ENCODE data around the gene MBD5. TPM values are rescaled to one million over a fixed set of nuclear protein-coding genes. Genes with fewer than 3 reads are reported as not detected.

MBD5 gene
- total and polyA plus RNA-seq, 3 donors from 2014 or later: 29.0 to 60.3 (median 55.4) TPM

- Histone ChIP-seq H3K4me1 (no peaks in the 10 kb centered on the region), H3K36me3 (ENCODE audit: low read depth, missing control alignments) (no peaks in the 10 kb centered on the region), H3K4me3 (no peak overlapping the region), H3K27me3 (no peaks in the 10 kb centered on the region), H3K27ac (no peak overlapping the region), H3K9me3 (no peaks in the 10 kb centered on the region)
- intact Hi-C loops (cut with DNase I; ENCODE audit: low total_unique reads): no loop called here
- DNase-seq: no peak
- TF ChIP-seq CTCF (IDR thresholded peaks at IDR 0.05) (no peak), POLR2A (IDR thresholded peaks at IDR 0.05) (no peak)
Measured at GRCh38 chr2:148167241-148167766, 146.4 kb downstream of the MBD5 start.

GRCh38 chr2:148167855-148168254 lies 147.0 kb downstream of the MBD5 start:
- no peak for TF ChIP-seq CTCF (IDR thresholded peaks at IDR 0.05)
- Histone ChIP-seq H3K27me3 (no peaks in the 10 kb centered on the region), H3K4me1 (no peaks in the 10 kb centered on the region), H3K4me3 (no peak overlapping the region), H3K9me3 (no peaks in the 10 kb centered on the region), H3K36me3 (ENCODE audit: low read depth, missing control alignments) (no peaks in the 10 kb centered on the region), H3K27ac (no peak overlapping the region)
- intact Hi-C loops (cut with DNase I; ENCODE audit: low total_unique reads): no loop called here
- 92 to 95% methylated on average over 1 of the region's 1 CpG for whole genome bisulfite sequencing, 2 donors
- DNase-seq: no peak

- no peak for DNase-seq
- WGBS, 2 donors: 84 to 87% methylated on average over 4 to 6 of the region's 6 CpGs
- intact Hi-C loops (cut with DNase I; ENCODE audit: low total_unique reads): no loop called here
- no peak overlapping the region for H3K4me3 ChIP-seq
- no peaks in the 10 kb centered on the region for H3K4me1 ChIP-seq
- TF ChIP-seq CTCF (IDR thresholded peaks at IDR 0.05) (no peak), POLR2A (IDR thresholded peaks at IDR 0.05) (no peak)
- no peaks in the 10 kb centered on the region for H3K9me3 ChIP-seq
- H3K36me3 ChIP-seq (ENCODE audit: low read depth, missing control alignments): no peaks in the 10 kb centered on the region
- H3K27ac ChIP-seq: no peak overlapping the region
- H3K27me3 ChIP-seq: no peaks in the 10 kb centered on the region
Measured at GRCh38 chr2:148172131-148172753, 151.4 kb downstream of the MBD5 start.

- no peak overlapping the region for H3K4me3 ChIP-seq
- no peak overlapping the region for H3K27ac ChIP-seq
- no peaks in the 10 kb centered on the region for H3K4me1 ChIP-seq
- TF ChIP-seq CTCF (IDR thresholded peaks at IDR 0.05): no peak
- TF ChIP-seq POLR2A (IDR thresholded peaks at IDR 0.05): no peak
- DNase-seq: no peak
- WGBS, 2 donors: 68% methylated on average over 12 of the region's 12 CpGs; no CpG with 5 or more reads in 1 of the 2 donors
- intact Hi-C loops (cut with DNase I; ENCODE audit: low total_unique reads): no loop called here
- H3K27me3 ChIP-seq: no peaks in the 10 kb centered on the region
- H3K36me3 ChIP-seq (ENCODE audit: low read depth, missing control alignments): no peaks in the 10 kb centered on the region
- no peaks in the 10 kb centered on the region for H3K9me3 ChIP-seq
Measured at GRCh38 chr2:148173168-148173567, 152.3 kb downstream of the MBD5 start.

GRCh38 chr2:148177559-148177958 lies 156.7 kb downstream of the MBD5 start:
- no peak for DNase-seq
- no peaks in the 10 kb centered on the region for H3K36me3 ChIP-seq (ENCODE audit: low read depth, missing control alignments)
- TF ChIP-seq POLR2A (IDR thresholded peaks at IDR 0.05): no peak
- TF ChIP-seq CTCF (IDR thresholded peaks at IDR 0.05): no peak
- H3K27me3 ChIP-seq: no peaks in the 10 kb centered on the region
- no peak overlapping the region for H3K27ac ChIP-seq
- no peaks in the 10 kb centered on the region for H3K4me1 ChIP-seq
- intact Hi-C loops (cut with DNase I; ENCODE audit: low total_unique reads): no loop called here
- no peaks in the 10 kb centered on the region for H3K9me3 ChIP-seq
- H3K4me3 ChIP-seq: no peak overlapping the region
- WGBS, 2 donors: 66 to 70% methylated on average over 1 of the region's 1 CpG
